Activated T-cell treated with anti-CD3 and anti-CD28 coated beads for 48 hours (primary cell): ENCODE data around the gene RNU6-1.

Experiments used
- DNase-seq: peaks from one replicate; pipeline ENCODE4 v3.0.0-alpha.2; 2020; ENCODE audit warnings: low read depth

RNU6-1 gene

GRCh38 chr15:67839929-67840748, at the start of gene RNU6-1:
RNU6-1 (minus strand) TSS chr15:67840045.
- peak; percentile 93 for DNase-seq

GRCh38 chr15:67887776-67888175, 47.9 kb upstream of the RNU6-1 start:
- DNase-seq, result no peak

- DNase-seq, result no peak
Measured at GRCh38 chr15:67885861-67886260, 46.0 kb upstream of the RNU6-1 start.

- DNase-seq, result no peak
Measured at GRCh38 chr15:67885175-67885523, 45.3 kb upstream of the RNU6-1 start.

- DNase-seq, result peak; percentile 38
Measured at GRCh38 chr15:67884514-67885174, 44.8 kb upstream of the RNU6-1 start.

GRCh38 chr15:67884009-67884408, 44.2 kb upstream of the RNU6-1 start:
- no peak for DNase-seq

- no peak for DNase-seq
Measured at GRCh38 chr15:67883234-67883773, 43.5 kb upstream of the RNU6-1 start.

GRCh38 chr15:67882487-67883233, 42.8 kb upstream of the RNU6-1 start:
- no peak for DNase-seq

- DNase-seq, result no peak
Measured at GRCh38 chr15:67880651-67881182, 40.9 kb upstream of the RNU6-1 start.

- no peak for DNase-seq
Measured at GRCh38 chr15:67879440-67880129, 39.7 kb upstream of the RNU6-1 start.

- no peak for DNase-seq
Measured at GRCh38 chr15:67878712-67879206, 38.9 kb upstream of the RNU6-1 start.

GRCh38 chr15:67873777-67874176, 33.9 kb upstream of the RNU6-1 start:
- DNase-seq, result no peak

GRCh38 chr15:67870868-67871408, 31.1 kb upstream of the RNU6-1 start:
- DNase-seq, result no peak

GRCh38 chr15:67869701-67870100, 29.9 kb upstream of the RNU6-1 start:
- no peak for DNase-seq

GRCh38 chr15:67865766-67866165, 25.9 kb upstream of the RNU6-1 start:
- no peak for DNase-seq

GRCh38 chr15:67865331-67865730, 25.5 kb upstream of the RNU6-1 start:
- no peak for DNase-seq

GRCh38 chr15:67863442-67863987, 23.7 kb upstream of the RNU6-1 start:
- peak; percentile 73 for DNase-seq

- DNase-seq, result no peak
Measured at GRCh38 chr15:67862750-67863441, 23.1 kb upstream of the RNU6-1 start.

GRCh38 chr15:67861983-67862382, 22.1 kb upstream of the RNU6-1 start:
- DNase-seq, result no peak

- DNase-seq, result no peak
Measured at GRCh38 chr15:67859331-67859946, 19.6 kb upstream of the RNU6-1 start.
